Naive thymus-derived CD4-positive, alpha-beta T cell (primary cell): Measurements from ENCODE around the gene RTN3. TPM values are rescaled to one million over a fixed set of nuclear protein-coding genes. Genes with fewer than 3 reads are reported as not detected.

ENCODE experiments used
- ATAC-seq: fragments of 150-1000 bp; cut with Tn5 transposase; 2 replicates; pipeline ENCODE4 v1.10.0; 2021; ENCODE audit warnings: mild to moderate bottlenecking, moderate library complexity
- CTCF ChIA-PET: fragments of 350-600 bp; sonication (Branson Sonifier 250); formaldehyde crosslinking; loops from one replicate; lab custom pipeline; 2021; ENCODE audit warnings: antibody characterized with exemption; lab: Charles Lee
- POLR2A ChIA-PET: fragments of 350-600 bp; sonication (Branson Sonifier 250); formaldehyde crosslinking; loops from one replicate; lab custom pipeline; 2021; ENCODE audit warnings: antibody characterized with exemption, inconsistent platforms; lab: Charles Lee
- DNase-seq, 9 donors: peaks; one replicate each; pipeline versions ENCODE4 v3.0.0 to v3.0.0-alpha.2; 2020 to 2022; ENCODE audit warnings: mixed read lengths in 1 of 9
- H3K27ac ChIP-seq: one replicate; pipeline ENCODE4 v1.7.0; 2013; ENCODE audit warnings: mild to moderate bottlenecking, low read depth, low read length, moderate library complexity
- H3K27me3 ChIP-seq, 2 donors: one replicate each; pipeline ENCODE4 v1.7.0; 2013; ENCODE audit warnings: low read length in 2 of 2, mild to moderate bottlenecking in 2 of 2, moderate library complexity in 2 of 2; ENCODE audit not compliant: control insufficient read depth in 2 of 2, insufficient read depth in 2 of 2
- H3K36me3 ChIP-seq, 3 experiments: 1 replicate in 2 of 3; 2 replicates in 1 of 3; pipeline ENCODE4 v1.7.0; 2013; ENCODE audit warnings: low read length in 3 of 3, mild to moderate bottlenecking in 3 of 3, moderate library complexity in 1 of 3; ENCODE audit not compliant: insufficient read depth in 3 of 3, control insufficient read depth in 2 of 3
- H3K4me1 ChIP-seq, 2 donors: one replicate each; pipeline ENCODE4 v1.7.0; 2013; ENCODE audit warnings: low read length in 2 of 2, mild to moderate bottlenecking in 2 of 2, moderate library complexity in 1 of 2; ENCODE audit not compliant: control insufficient read depth in 2 of 2, insufficient read depth in 2 of 2
- H3K4me3 ChIP-seq: 2 replicates; pipeline ENCODE4 v1.7.0; 2013; ENCODE audit warnings: mild to moderate bottlenecking, low read length
- H3K9me3 ChIP-seq, 3 experiments: 1 replicate in 2 of 3; 2 replicates in 1 of 3; pipeline ENCODE4 v1.7.0; 2013; ENCODE audit warnings: low read length in 3 of 3; ENCODE audit not compliant: control insufficient read depth in 2 of 3
- H3K27ac Mint-ChIP-seq, 9 donors: one replicate each; pipeline ENCODE4 v1.8.0; 2020 to 2022; ENCODE audit warnings: mixed read lengths in 9 of 9, mild to moderate bottlenecking in 8 of 9, moderate library complexity in 5 of 9, inconsistent platforms in 2 of 9
- H3K27me3 Mint-ChIP-seq, 5 donors: one replicate each; pipeline ENCODE4 v1.8.0; 2021 to 2022; ENCODE audit warnings: mixed read lengths in 5 of 5, mild to moderate bottlenecking in 1 of 5
- H3K36me3 Mint-ChIP-seq, 5 donors: one replicate each; pipeline ENCODE4 v1.8.0; 2020 to 2022; ENCODE audit warnings: mixed read lengths in 5 of 5, mild to moderate bottlenecking in 3 of 5, inconsistent platforms in 1 of 5
- H3K4me1 Mint-ChIP-seq, 7 donors: one replicate each; pipeline ENCODE4 v1.8.0; 2020 to 2022; ENCODE audit warnings: mixed read lengths in 7 of 7, mild to moderate bottlenecking in 3 of 7, inconsistent platforms in 1 of 7
- H3K4me3 Mint-ChIP-seq, 10 donors: one replicate each; pipeline ENCODE4 v1.8.0; 2020 to 2022; ENCODE audit warnings: mild to moderate bottlenecking in 10 of 10, mixed read lengths in 10 of 10, moderate library complexity in 6 of 10, inconsistent platforms in 2 of 10
- H3K9me3 Mint-ChIP-seq, 11 donors: one replicate each; pipeline ENCODE4 v1.8.0; 2020 to 2022; ENCODE audit warnings: mixed read lengths in 11 of 11, mild to moderate bottlenecking in 4 of 11, inconsistent platforms in 1 of 11, moderate library complexity in 1 of 11
- intact Hi-C, 2 donors: fragments of 100-400 bp; cut with micrococcal nuclease; formaldehyde crosslinking; loops; one replicate each; pipeline ENCODE4 v1.15.1; 2023
- polyA plus RNA-seq, 2 donors: library from polyadenylated mRNA; unstranded; fragments of 300-500 nt; fragmentation: Illumina TruSeq; gene quantifications; one replicate each; pipeline ENCODE4 v1.2.3, GENCODE V29; 2021
- total RNA-seq, 6 experiments: library from RNA in 5 of 6; stranded (reverse) in 5 of 6; gene quantifications; 1 replicate in 5 of 6; 2 replicates in 1 of 6; pipeline ENCODE4 v1.2.3 and lab custom pipeline; 2021 to 2026

RTN3 gene
- total and polyA plus RNA-seq, 7 experiments from 2014 or later = 20.8 to 65.7 (median 34.4) TPM

- Histone ChIP-seq H3K36me3 (no peaks in the 10 kb centered on the region), H3K4me3 (no peak overlapping the region), H3K27ac (no peak overlapping the region), H3K9me3 (no peaks in the 10 kb centered on the region), H3K27me3 (no peaks in the 10 kb centered on the region), H3K4me1 (no peaks in the 10 kb centered on the region)
- peak in 8 of 9 donors; percentile 23 to 64 (median 46) for DNase-seq
- Mint-ChIP-seq H3K9me3 (no peaks in the 10 kb centered on the region), H3K27me3 (no peaks in the 10 kb centered on the region), H3K27ac (peak overlapping the region in 3 of 9 donors; percentile 29 to 67 (median 45)), H3K4me3 (no peak overlapping the region), H3K36me3 (peaks cover 0 to 4% (median 0%) of the 10 kb centered on the region in 5 donors), H3K4me1 (peaks cover 3 to 8% (median 4%) of the 10 kb centered on the region in 7 donors)
- ATAC-seq = peak; percentile 70
- ChIA-PET POLR2A (interaction anchor here (1.2 kb wide), 1 partner anchor 57 kb away, joined by 3 read pairs; no protein-coding TSS in a partner anchor), CTCF (interaction anchor here (0.6 to 3.8 kb wide), 18 partner anchors 37 to 915 kb away, joined by 3 to 26 read pairs (median 4); partner anchors contain the start of gene ATL3)
- intact Hi-C loops = loop anchor here (1.0 to 2.0 kb wide), 8 partner anchors 58 to 704 kb away; partner anchors contain the start of genes ATL3 (in 2 of the 2) and RTN3 (in 1 of the 2)
Measured at GRCh38 chr11:63738720-63739360, 57.5 kb downstream of the RTN3 start.

- Mint-ChIP-seq H3K27me3 (no peaks in the 10 kb centered on the region), H3K4me3 (no peak overlapping the region), H3K4me1 (peaks cover 0 to 15% (median 0%) of the 10 kb centered on the region in 7 donors), H3K9me3 (no peaks in the 10 kb centered on the region), H3K36me3 (peaks cover 0 to 8% (median 2%) of the 10 kb centered on the region in 5 donors), H3K27ac (no peak overlapping the region)
- H3K4me3 ChIP-seq = no peak overlapping the region
- DNase-seq = no peak
- intact Hi-C loops = no loop called here
- no peaks in the 10 kb centered on the region for H3K4me1 ChIP-seq
- ChIA-PET CTCF (interaction anchor here (1.4 kb wide), 1 partner anchor 10 kb away, joined by 3 read pairs; no protein-coding TSS in a partner anchor), POLR2A (no interaction called here)
- H3K27ac ChIP-seq = no peak overlapping the region
- H3K27me3 ChIP-seq = no peaks in the 10 kb centered on the region
- no peaks in the 10 kb centered on the region for H3K9me3 ChIP-seq
- no peaks in the 10 kb centered on the region for H3K36me3 ChIP-seq
- ATAC-seq = no peak
Measured at GRCh38 chr11:63745304-63746170, 64.2 kb downstream of the RTN3 start.

- ChIA-PET CTCF (no interaction called here), POLR2A (no interaction called here)
- H3K36me3 Mint-ChIP-seq = peaks cover 2 to 13% (median 4%) of the 10 kb centered on the region in 5 donors
- H3K4me1 ChIP-seq = no peaks in the 10 kb centered on the region
- no peak overlapping the region for H3K4me3 ChIP-seq
- no peak overlapping the region for H3K27ac ChIP-seq
- H3K27me3 ChIP-seq = no peaks in the 10 kb centered on the region
- H3K4me1 Mint-ChIP-seq = peaks cover 0 to 15% (median 0%) of the 10 kb centered on the region in 7 donors
- intact Hi-C loops = no loop called here
- no peaks in the 10 kb centered on the region for H3K27me3 Mint-ChIP-seq
- H3K9me3 ChIP-seq = no peaks in the 10 kb centered on the region
- H3K4me3 Mint-ChIP-seq = no peak overlapping the region
- peak overlapping the region in 1 of 9 donors; percentile 20 for H3K27ac Mint-ChIP-seq
- no peak for DNase-seq
- H3K36me3 ChIP-seq = peaks cover 0 to 8% (median 5%) of the 10 kb centered on the region in 3 experiments
- H3K9me3 Mint-ChIP-seq = no peaks in the 10 kb centered on the region
- no peak for ATAC-seq
Measured at GRCh38 chr11:63747011-63747410, 65.7 kb downstream of the RTN3 start.

- Mint-ChIP-seq H3K4me3 (no peak overlapping the region), H3K36me3 (peaks cover 8 to 23% (median 13%) of the 10 kb centered on the region in 5 donors), H3K9me3 (no peaks in the 10 kb centered on the region), H3K4me1 (peaks cover 0 to 15% (median 0%) of the 10 kb centered on the region in 7 donors), H3K27ac (no peak overlapping the region), H3K27me3 (no peaks in the 10 kb centered on the region)
- peaks cover 0 to 8% (median 5%) of the 10 kb centered on the region in 3 experiments for H3K36me3 ChIP-seq
- intact Hi-C loops = no loop called here
- CTCF ChIA-PET = no interaction called here
- no peaks in the 10 kb centered on the region for H3K27me3 ChIP-seq
- ATAC-seq (no peak), DNase-seq (no peak)
- no peak overlapping the region for H3K27ac ChIP-seq
- no peak overlapping the region for H3K4me3 ChIP-seq
- POLR2A ChIA-PET = no interaction called here
- H3K9me3 ChIP-seq = no peaks in the 10 kb centered on the region
- no peaks in the 10 kb centered on the region for H3K4me1 ChIP-seq
Measured at GRCh38 chr11:63749624-63750023, 68.3 kb downstream of the RTN3 start.

- H3K9me3 ChIP-seq = no peaks in the 10 kb centered on the region
- no peaks in the 10 kb centered on the region for H3K36me3 ChIP-seq
- Mint-ChIP-seq H3K9me3 (no peaks in the 10 kb centered on the region), H3K4me3 (no peak overlapping the region), H3K27me3 (no peaks in the 10 kb centered on the region), H3K27ac (peak overlapping the region in 2 of 9 donors; percentile 18 to 28), H3K36me3 (peaks cover 5 to 23% (median 7%) of the 10 kb centered on the region in 5 donors), H3K4me1 (no peaks in the 10 kb centered on the region)
- ChIA-PET POLR2A (no interaction called here), CTCF (no interaction called here)
- H3K4me1 ChIP-seq = no peaks in the 10 kb centered on the region
- H3K27ac ChIP-seq = no peak overlapping the region
- ATAC-seq (no peak), DNase-seq (no peak)
- H3K27me3 ChIP-seq = no peaks in the 10 kb centered on the region
- no peak overlapping the region for H3K4me3 ChIP-seq
- intact Hi-C loops = no loop called here
Measured at GRCh38 chr11:63756919-63757761, 75.8 kb downstream of the RTN3 start.

GRCh38 chr11:63760487-63761079, 79.3 kb downstream of the RTN3 start:
- Histone ChIP-seq H3K4me1 (no peaks in the 10 kb centered on the region), H3K4me3 (no peak overlapping the region), H3K9me3 (no peaks in the 10 kb centered on the region), H3K36me3 (no peaks in the 10 kb centered on the region), H3K27me3 (no peaks in the 10 kb centered on the region), H3K27ac (no peak overlapping the region)
- ATAC-seq (no peak), DNase-seq (no peak)
- Mint-ChIP-seq H3K27ac (peak overlapping the region in 1 of 9 donors; percentile 41), H3K4me3 (no peak overlapping the region), H3K4me1 (no peaks in the 10 kb centered on the region), H3K36me3 (peaks cover 0 to 14% (median 0%) of the 10 kb centered on the region in 5 donors), H3K27me3 (no peaks in the 10 kb centered on the region), H3K9me3 (peaks cover 0 to 2% (median 0%) of the 10 kb centered on the region in 11 donors)
- POLR2A ChIA-PET = no interaction called here
- intact Hi-C loops = loop anchor here in 1 of 2 donors (10.0 kb wide), 1 partner anchor 214 kb away; the partner anchor contains the start of gene COX8A
- CTCF ChIA-PET = no interaction called here
